HG03060 (cell line): ENCODE results near the gene CDK15.

Source experiments
- ATAC-seq: cut with Tn5 transposase; IDR thresholded peaks from one replicate; pipeline ENCODE4 v1.9.1; 2021; ENCODE audit warnings: low read depth, moderate number of reproducible peaks; ENCODE audit not compliant: unreplicated experiment

CDK15 gene

DNA sequence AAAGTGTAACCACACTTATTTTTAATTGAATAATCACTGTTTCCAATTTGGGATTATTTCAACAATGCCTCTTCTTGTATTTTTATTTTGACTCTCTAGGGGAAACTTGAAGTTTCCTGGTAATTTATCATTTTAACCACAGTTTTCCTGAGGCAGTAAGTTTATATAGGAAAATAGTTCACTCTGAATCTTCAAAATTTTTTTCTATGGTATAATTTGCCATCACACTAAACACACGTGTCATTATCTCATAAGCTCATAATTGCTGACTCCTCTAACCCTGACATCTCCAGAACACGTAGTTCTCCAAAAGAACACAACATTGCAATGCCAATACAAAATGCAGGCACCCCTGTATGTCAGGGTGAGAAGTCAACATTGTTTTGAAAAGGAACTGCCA is 125.1 kb downstream of the CDK15 start:
- ATAC-seq = no peak

DNA sequence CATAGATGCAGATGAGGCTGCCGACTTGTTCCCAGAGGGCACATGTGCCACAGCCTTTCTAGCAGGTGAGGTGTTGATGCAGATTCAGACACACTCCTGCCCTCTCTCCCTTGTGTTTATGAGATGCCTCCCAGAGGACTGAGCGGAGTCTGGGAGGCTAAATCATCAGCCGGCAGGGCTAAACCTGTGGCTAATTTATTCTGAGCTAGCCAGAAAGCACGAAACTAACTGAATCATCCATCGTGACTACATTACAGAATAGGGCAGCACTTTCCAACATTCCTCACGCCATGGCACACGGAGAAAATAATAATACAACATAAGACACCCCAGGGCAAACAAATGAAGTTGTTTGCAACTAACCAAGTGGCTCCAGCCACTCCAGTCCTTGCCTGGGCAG is 125.6 kb downstream of the CDK15 start:
- no peak for ATAC-seq

GRCh38 chr2:201932511-201932910 is 126.2 kb downstream of the CDK15 start:
- ATAC-seq = no peak

GRCh38 chr2:201933792-201934237 is 127.5 kb downstream of the CDK15 start:
- no peak for ATAC-seq

DNA sequence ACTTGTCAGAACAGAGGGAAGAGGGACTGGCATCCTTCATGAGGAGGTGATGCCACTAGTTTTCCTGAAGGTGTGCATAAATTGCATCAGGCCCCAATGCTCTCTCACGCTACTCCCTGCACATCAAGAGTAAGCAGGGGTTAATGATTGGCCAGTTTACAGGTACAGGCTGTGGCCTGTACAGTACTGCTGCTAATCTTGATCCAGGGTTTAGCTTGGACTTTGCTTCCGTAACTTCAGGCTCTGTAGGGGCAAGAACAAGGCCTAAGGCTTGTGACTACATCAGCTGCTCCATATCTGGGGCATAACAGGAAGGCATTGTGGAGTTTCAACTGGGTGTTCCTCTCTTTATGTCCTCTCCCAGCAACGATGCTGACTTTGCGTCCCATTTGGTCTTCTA is 130.5 kb downstream of the CDK15 start:
- no peak for ATAC-seq

- no peak for ATAC-seq
Measured at GRCh38 chr2:201937343-201937742, 131.0 kb downstream of the CDK15 start.

DNA sequence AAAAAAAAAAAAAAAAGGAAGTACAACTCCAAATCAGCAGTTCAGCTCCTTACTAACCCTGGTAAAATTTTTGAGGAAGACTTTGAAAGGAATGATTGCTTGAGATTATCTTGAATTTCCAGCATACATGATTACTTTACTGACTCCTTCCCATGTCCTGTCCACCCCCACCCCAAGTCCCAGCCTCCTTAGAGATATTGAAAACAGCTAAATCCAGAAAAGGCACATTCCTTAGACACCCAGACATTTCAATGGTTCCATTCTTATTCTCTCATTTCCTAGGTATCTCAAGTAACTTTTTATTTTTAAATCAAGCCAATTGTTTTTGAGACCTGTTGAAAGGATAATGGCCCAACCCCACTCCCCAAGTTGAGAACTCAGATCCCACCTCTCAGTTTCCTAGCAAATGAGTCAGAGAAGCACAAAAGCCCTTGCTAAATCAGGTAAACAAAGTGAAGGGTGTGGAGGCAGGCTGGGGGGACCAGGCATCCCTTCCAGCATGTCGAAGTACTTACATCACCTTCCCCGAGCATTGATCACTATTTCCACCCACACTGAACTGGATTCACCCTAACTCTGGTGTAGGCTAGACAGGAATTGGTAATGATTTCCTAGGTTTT is 131.9 kb downstream of the CDK15 start:
- ATAC-seq = no peak

DNA sequence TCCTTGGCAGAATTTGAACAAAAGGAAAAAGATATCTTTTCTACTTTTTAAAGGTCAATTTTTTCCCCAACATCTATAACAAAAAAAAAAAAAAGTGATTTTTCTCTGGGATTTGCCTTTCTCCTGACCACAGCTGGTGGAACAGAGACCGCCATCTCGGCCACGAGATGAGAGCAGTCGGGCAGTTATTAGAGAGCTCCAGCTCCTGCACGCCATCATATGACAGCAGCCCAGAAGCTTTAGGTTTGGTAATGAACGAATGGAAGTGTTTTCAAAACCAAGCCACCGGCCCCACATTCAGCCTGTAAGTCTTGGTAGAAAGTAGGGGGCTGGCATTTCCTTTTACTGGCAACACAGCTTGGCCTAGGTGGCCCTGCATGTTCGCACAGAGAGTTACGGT is 132.4 kb downstream of the CDK15 start:
- no peak for ATAC-seq

DNA sequence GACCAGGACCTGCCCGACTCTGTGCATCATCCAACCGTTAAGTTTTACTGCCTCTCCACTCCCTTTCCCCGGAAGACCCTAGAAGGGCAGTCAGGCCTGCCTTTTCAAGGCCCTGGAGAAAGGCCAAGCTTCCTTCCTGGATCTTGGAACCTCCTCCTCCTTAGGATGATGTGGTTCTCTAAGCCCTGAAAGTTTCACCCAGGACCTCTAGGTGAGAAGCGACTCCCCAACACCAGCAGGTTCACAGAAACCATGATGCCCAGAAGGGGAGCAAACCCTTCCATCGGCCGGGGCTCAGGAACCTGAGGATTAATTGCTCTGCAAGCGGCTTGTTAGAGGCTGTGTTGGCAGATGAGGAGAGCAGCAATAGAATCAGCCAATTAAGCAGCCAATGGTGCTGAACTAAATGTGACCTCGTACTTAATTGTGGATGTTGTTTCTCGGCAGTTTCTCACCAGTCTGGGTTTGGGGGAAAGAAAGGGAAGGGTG is 133.2 kb downstream of the CDK15 start:
- no peak for ATAC-seq

DNA sequence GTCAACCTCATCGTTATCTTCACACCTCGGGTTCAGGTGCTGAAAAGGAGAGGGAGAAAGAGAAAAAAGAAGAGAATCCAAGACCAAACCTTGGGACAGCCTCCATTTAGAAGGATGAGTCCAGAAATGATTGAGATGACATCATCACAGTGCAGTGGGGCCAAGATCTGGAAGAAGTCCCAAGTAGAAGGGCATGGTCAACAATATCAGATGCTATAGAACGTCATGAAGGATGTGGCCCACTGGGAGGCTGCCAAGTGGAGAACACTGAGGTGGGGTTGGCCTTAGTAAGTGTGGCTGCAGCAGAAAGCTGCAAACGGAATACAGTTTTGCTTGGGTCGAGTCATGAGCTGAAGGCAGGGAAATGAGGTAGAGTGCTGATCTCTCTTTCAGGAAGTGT is 136.2 kb downstream of the CDK15 start:
- no peak for ATAC-seq
